Erythroblast (primary cell): Measurements from ENCODE around the gene MRPL32.

Source experiments
- GATA1 ChIP-seq: IDR thresholded peaks from 2 replicates; pipeline ENCODE4 v1.6.1; 2011; ENCODE audit warnings: low read depth, mild to moderate bottlenecking, control low read depth, low read length, moderate library complexity
- POLR2A ChIP-seq: IDR thresholded peaks from 2 replicates; pipeline ENCODE4 v1.6.1; 2011; ENCODE audit warnings: mild to moderate bottlenecking, low read length

DNA sequence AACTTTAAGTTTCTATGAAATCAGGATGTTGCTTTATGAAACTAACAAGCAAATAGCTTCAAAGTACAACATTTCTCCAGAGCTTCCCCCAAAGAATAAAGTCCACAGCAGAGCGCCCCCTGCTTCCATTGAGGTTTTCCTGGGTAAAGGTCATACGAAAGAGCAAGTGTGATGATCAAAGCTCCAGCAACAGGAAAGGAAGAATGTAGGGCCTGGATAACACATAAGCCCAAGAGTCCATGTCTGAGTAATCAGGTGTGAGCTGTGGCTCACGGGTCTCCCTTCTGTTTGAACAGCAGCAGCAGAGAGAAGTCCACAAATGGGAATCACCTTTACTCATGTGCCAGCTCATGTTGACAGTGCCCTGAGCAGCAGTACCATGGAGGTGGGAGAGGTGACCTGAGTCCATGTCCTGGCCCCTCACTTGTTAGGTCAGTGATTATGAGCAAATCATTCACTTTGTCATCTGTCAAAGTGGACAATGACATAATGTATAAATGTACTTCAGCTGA is 50.5 kb downstream of the MRPL32 start:
- TF ChIP-seq POLR2A (no peak), GATA1 (no peak)
